H1 (cell line): Measurements from ENCODE around the gene TMCC1. TPM values are rescaled to one million over a fixed set of nuclear protein-coding genes. Genes with fewer than 3 reads are reported as not detected.

Experiments used
- CTCF ChIA-PET: fragments of 300-600 bp; sonication (Branson Sonifier 250); formaldehyde crosslinking; loops from one replicate; lab custom pipeline; 2021; ENCODE audit not compliant: partially characterized antibody; lab: Charles Lee
- POLR2A ChIA-PET: fragments of 300-600 bp; sonication (Branson Sonifier 250); formaldehyde crosslinking; loops from one replicate; lab custom pipeline; 2021; ENCODE audit warnings: inconsistent platforms; ENCODE audit not compliant: partially characterized antibody; lab: Charles Lee
- DNase-seq, 2 experiments: peaks; one replicate each; pipeline versions ENCODE4 v3.0.0 to v3.0.0-alpha.2; 2010 to 2022; ENCODE audit warnings: low spot score in 2 of 2, low read depth in 1 of 2, mixed read lengths in 1 of 2
- FAIRE-seq: peaks from 2 replicates; lab custom pipeline; 2011; peaks lifted over from hg19 to GRCh38; lab: Jason Lieb, UNC
- H2AFZ ChIP-seq: 2 replicates; pipeline ENCODE4 v1.8.1; 2012; ENCODE audit warnings: low read length, inconsistent platforms
- H2AK5ac ChIP-seq: 2 replicates; pipeline ENCODE4 v1.6.1; 2013; ENCODE audit warnings: low read depth, low read length
- H2BK120ac ChIP-seq: replicated peaks from 2 replicates; pipeline ENCODE3; 2013; ENCODE audit warnings: low read depth, low read length, inconsistent platforms
- H2BK12ac ChIP-seq: 2 replicates; pipeline ENCODE4 v1.6.1; 2013; ENCODE audit warnings: low read depth, low read length
- H2BK15ac ChIP-seq: 2 replicates; pipeline ENCODE4 v1.6.1; 2013; ENCODE audit warnings: low read length
- H2BK20ac ChIP-seq: 2 replicates; pipeline ENCODE4 v1.6.1; 2013; ENCODE audit warnings: low read length
- H2BK5ac ChIP-seq: 2 replicates; pipeline ENCODE4 v1.6.1; 2013; ENCODE audit warnings: low read depth, low read length
- H3K14ac ChIP-seq: 2 replicates; pipeline ENCODE4 v1.6.1; 2013; ENCODE audit warnings: inconsistent platforms; ENCODE audit not compliant: insufficient read length
- H3K18ac ChIP-seq: 2 replicates; pipeline ENCODE4 v1.6.1; 2013; ENCODE audit warnings: low read length; ENCODE audit errors: extremely low read depth
- H3K23ac ChIP-seq: 2 replicates; pipeline ENCODE4 v1.6.1; 2013; ENCODE audit warnings: inconsistent platforms; ENCODE audit not compliant: insufficient read length
- H3K23me2 ChIP-seq: 2 replicates; pipeline ENCODE4 v1.6.1; 2013; ENCODE audit warnings: low read depth, low read length
- H3K27ac ChIP-seq: 2 replicates; pipeline ENCODE4 v1.6.1; 2011; ENCODE audit warnings: low read depth, low read length, inconsistent platforms
- H3K27me3 ChIP-seq, 4 experiments: replicated peaks in 1 of 4; 1 replicate in 1 of 4; 2 replicates in 3 of 4; pipeline versions ENCODE4 v1.6.1 to v1.8.1; 2011 to 2013; ENCODE audit warnings: low read length in 3 of 4, mild to moderate bottlenecking in 3 of 4, inconsistent platforms in 2 of 4, mixed read lengths in 2 of 4, moderate library complexity in 1 of 4; ENCODE audit not compliant: control insufficient read depth in 3 of 4, insufficient read depth in 3 of 4; ENCODE audit errors: extremely low read depth in 1 of 4
- H3K36me3 ChIP-seq, 4 experiments: 2 replicates each; pipeline versions ENCODE4 v1.6.1 to v1.8.1; 2011 to 2013; ENCODE audit warnings: mild to moderate bottlenecking in 4 of 4, low read length in 3 of 4, moderate library complexity in 2 of 4, control low read depth in 1 of 4, inconsistent platforms in 1 of 4; ENCODE audit not compliant: insufficient read depth in 4 of 4, control insufficient read depth in 2 of 4
- H3K4ac ChIP-seq: replicated peaks from 2 replicates; pipeline ENCODE3; 2013; ENCODE audit warnings: low read length, low read depth, mixed read lengths, inconsistent platforms; ENCODE audit not compliant: insufficient read length
- H3K4me1 ChIP-seq, 4 experiments: replicated peaks in 1 of 4; 1 replicate in 1 of 4; 2 replicates in 3 of 4; pipeline versions ENCODE4 v1.6.1 to v1.8.1; 2011 to 2013; ENCODE audit warnings: low read length in 3 of 4, inconsistent platforms in 2 of 4, mixed read lengths in 1 of 4; ENCODE audit not compliant: insufficient read depth in 4 of 4, control insufficient read depth in 3 of 4
- H3K4me2 ChIP-seq, 2 experiments: 2 replicates each; pipeline versions ENCODE4 v1.6.1 to v1.8.1; 2011 to 2013; ENCODE audit warnings: low read depth in 2 of 2, low read length in 2 of 2, control low read depth in 1 of 2, inconsistent platforms in 1 of 2, mild to moderate bottlenecking in 1 of 2; ENCODE audit not compliant: insufficient read depth in 1 of 2
- H3K4me3 ChIP-seq, 4 experiments: fragments of 200-600, 300-600 bp in 1 of 4; sonication (generic), shearing (Covaris generic), sonication (Bioruptor Twin) in 1 of 4; 2 replicates each; pipeline versions ENCODE4 v1.5.1 to v1.8.1; 2011 to 2016; ENCODE audit warnings: low read length in 4 of 4, low read depth in 3 of 4, control low read depth in 2 of 4, inconsistent platforms in 2 of 4, mild to moderate bottlenecking in 2 of 4, mixed read lengths in 1 of 4, moderate library complexity in 1 of 4; ENCODE audit not compliant: insufficient read depth in 2 of 4; ENCODE audit errors: extremely low read depth in 1 of 4
- H3K56ac ChIP-seq: replicated peaks from 2 replicates; pipeline ENCODE3; 2013; ENCODE audit warnings: low read depth, mild to moderate bottlenecking, mixed read lengths, low read length, inconsistent platforms; ENCODE audit not compliant: insufficient read length
- H3K79me1 ChIP-seq: 2 replicates; pipeline ENCODE4 v1.6.1; 2013; ENCODE audit warnings: low read depth, low read length, control low read depth
- H3K79me2 ChIP-seq, 2 experiments: 2 replicates each; pipeline versions ENCODE4 v1.6.1 to v1.8.1; 2012 to 2013; ENCODE audit warnings: low read length in 2 of 2, mild to moderate bottlenecking in 2 of 2, inconsistent platforms in 1 of 2; ENCODE audit not compliant: insufficient read depth in 2 of 2, control insufficient read depth in 1 of 2
- H3K9ac ChIP-seq, 4 experiments: replicated peaks in 1 of 4; 1 replicate in 1 of 4; 2 replicates in 3 of 4; pipeline versions ENCODE4 v1.6.1 to v1.8.1; 2011 to 2013; ENCODE audit warnings: low read depth in 3 of 4, low read length in 3 of 4, control low read depth in 2 of 4, mild to moderate bottlenecking in 2 of 4, moderate library complexity in 2 of 4, inconsistent platforms in 1 of 4; ENCODE audit errors: extremely low read depth in 1 of 4
- H3K9me3 ChIP-seq, 2 experiments: 2 replicates each; pipeline versions ENCODE4 v1.6.1 to v1.8.1; 2012 to 2013; ENCODE audit warnings: mild to moderate bottlenecking in 2 of 2, moderate library complexity in 2 of 2, control low read depth in 1 of 2, inconsistent platforms in 1 of 2, low read depth in 1 of 2, low read length in 1 of 2, mixed read lengths in 1 of 2; ENCODE audit not compliant: insufficient read depth in 2 of 2
- H4K20me1 ChIP-seq, 2 experiments: replicated peaks in 1 of 2; 2 replicates each; pipeline versions ENCODE3 to v1.8.1; 2011 to 2013; ENCODE audit warnings: inconsistent platforms in 2 of 2, low read length in 2 of 2, mild to moderate bottlenecking in 1 of 2; ENCODE audit not compliant: insufficient read depth in 2 of 2, control insufficient read depth in 1 of 2
- H4K5ac ChIP-seq: 2 replicates; pipeline ENCODE4 v1.6.1; 2013; ENCODE audit warnings: low read length, low read depth, mixed read lengths, inconsistent platforms; ENCODE audit not compliant: insufficient read length
- H4K8ac ChIP-seq: 2 replicates; pipeline ENCODE4 v1.8.0; 2013; ENCODE audit warnings: mild to moderate bottlenecking, moderate library complexity, low read length, inconsistent platforms; ENCODE audit not compliant: insufficient read depth; ENCODE audit errors: extremely low read depth
- H4K91ac ChIP-seq: replicated peaks from 2 replicates; pipeline ENCODE3; 2013; ENCODE audit warnings: low read length, mixed read lengths, inconsistent platforms; ENCODE audit not compliant: insufficient read length
- CREB1 ChIP-seq: IDR thresholded peaks from 2 replicates; pipeline ENCODE4 v1.6.1; 2012; ENCODE audit warnings: inconsistent platforms
- GABPA ChIP-seq: IDR thresholded peaks from 2 replicates; pipeline ENCODE4 v1.6.1; 2011; ENCODE audit warnings: mild to moderate bottlenecking, low read length, moderate library complexity, borderline replicate concordance; ENCODE audit not compliant: insufficient read depth
- POLR2AphosphoS5 ChIP-seq: IDR thresholded peaks from 2 replicates; pipeline ENCODE4 v1.6.1; 2011; ENCODE audit warnings: low read depth, low read length
- RNF2 ChIP-seq: fragments of 200-900, 300-1000 bp; sonication (generic); IDR thresholded peaks from 2 replicates; pipeline ENCODE4 v1.7.1; 2016; ENCODE audit warnings: borderline replicate concordance, low read depth, mild to moderate bottlenecking, antibody characterized with exemption, low read length; ENCODE audit not compliant: poor library complexity, severe bottlenecking; ENCODE audit errors: missing control alignments
- RXRA ChIP-seq: IDR thresholded peaks from 2 replicates; pipeline ENCODE4 v1.6.1; 2011; ENCODE audit warnings: low read depth, mild to moderate bottlenecking, low read length, moderate library complexity; ENCODE audit not compliant: insufficient read depth
- SP1 ChIP-seq: IDR thresholded peaks from 2 replicates; pipeline ENCODE4 v1.6.1; 2011; ENCODE audit warnings: low read depth, low read length
- TAF7 ChIP-seq: optimal IDR thresholded peaks from 2 replicates; pipeline ENCODE3; 2011; ENCODE audit warnings: low read depth, mild to moderate bottlenecking, inconsistent platforms, low read length, moderate library complexity, borderline replicate concordance
- TBP ChIP-seq: IDR thresholded peaks from 2 replicates; pipeline ENCODE4 v1.6.1; 2011; ENCODE audit warnings: low read depth, low read length, improper control_type of control experiment
- WGBS, 2 experiments: shearing (Covaris generic) in 1 of 2; methylation state at CpG; one replicate each; pipeline versions ENCODE4 v1.1.6 to v1.1.7; 2013 to 2015; ENCODE audit warnings: low lambda C conversion rate in 2 of 2, mixed read lengths in 2 of 2, inconsistent platforms in 1 of 2, low coverage in 1 of 2, missing lambda C conversion rate in 1 of 2; ENCODE audit not compliant: insufficient replicate concordance in 2 of 2, insufficient coverage in 1 of 2, insufficient read length in 1 of 2; ENCODE audit errors: extremely low coverage in 1 of 2, missing lambda C conversion rate in 1 of 2; 5-methylcytosine and 5-hydroxymethylcytosine counted together
- polyA plus RNA-seq, 7 experiments: library from polyadenylated mRNA; depleted of rRNA in 3 of 7; stranded (reverse) in 5 of 7; unstranded in 2 of 7; fragments of >200 nt in 5 of 7; fragments of 200-250 nt in 2 of 7; gene quantifications; 1 replicate in 5 of 7; 2 replicates in 1 of 7; 4 replicates in 1 of 7; pipeline versions ENCODE4 v1.2.1 to v1.2.3, GENCODE V29; 2011 to 2013; ENCODE audit warnings: missing spikeins in 2 of 7, mixed read lengths in 2 of 7
- total RNA-seq: library from RNA; stranded (reverse); fragmentation: NEBNext Ultra II Directional; extraction: Animal tissue kit (Norgen Biotek cat#: 25700); gene quantifications from 2 replicates; pipeline ENCODE4 v1.2.1, GENCODE V29; 2021
- TF ChIP-seq, protein P1 (sequence below): IDR thresholded peaks from 2 replicates; pipeline ENCODE4 v1.6.1; 2012; ENCODE audit warnings: inconsistent platforms

Gene TMCC1
- total and polyA plus RNA-seq, 2 of the 8 experiments (the other 6 are each of a cell fraction or from before 2014, with no cell fraction given), result 10.4 to 27.1 TPM

GRCh38 chr3:129613367-129613740 is 280.2 kb downstream of the TMCC1 start:
- no peak for FAIRE-seq
- H2BK5ac ChIP-seq, result no peak overlapping the region
- ChIA-PET POLR2A (interaction anchor here (1.4 to 1.6 kb wide), 2 partner anchors 14 to 21 kb away, joined by 3 to 4 read pairs; no protein-coding TSS in a partner anchor), CTCF (interaction anchor here (1.1 to 2.1 kb wide), 3 partner anchors 12 to 230 kb away, joined by 4 read pairs; no protein-coding TSS in a partner anchor)
- no peak overlapping the region for H2BK15ac ChIP-seq
- H2BK12ac ChIP-seq, result 0 out of 2 replicates have a peak overlapping the region, but pooled peaks have one; percentile 98
- H3K36me3 ChIP-seq, result no peaks in the 10 kb centered on the region
- no peaks in the 10 kb centered on the region; the same call in 1 of the 2 replicates for H3K23me2 ChIP-seq
- no peak for DNase-seq
- H3K27me3 ChIP-seq, result no peaks in the 10 kb centered on the region
- H3K4me3 ChIP-seq, result no peak overlapping the region
- no peak for TF ChIP-seq TBP
- TF ChIP-seq GABPA, result no peak
- no peak for TF ChIP-seq TAF7
- no peak for TF ChIP-seq CREB1
- TF ChIP-seq, protein P1, sequence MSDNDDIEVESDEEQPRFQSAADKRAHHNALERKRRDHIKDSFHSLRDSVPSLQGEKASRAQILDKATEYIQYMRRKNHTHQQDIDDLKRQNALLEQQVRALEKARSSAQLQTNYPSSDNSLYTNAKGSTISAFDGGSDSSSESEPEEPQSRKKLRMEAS, result no peak
- no peak for TF ChIP-seq SP1
- no peak for TF ChIP-seq POLR2AphosphoS5
- TF ChIP-seq RNF2, result no peak
- no peak for TF ChIP-seq RXRA
- no peak overlapping the region for H2BK20ac ChIP-seq
- no peaks in the 10 kb centered on the region for H4K20me1 ChIP-seq
- H3K79me2 ChIP-seq, result no peaks in the 10 kb centered on the region
- H2AFZ ChIP-seq, result no peak overlapping the region
- H3K9ac ChIP-seq, result no peak overlapping the region
- H2BK120ac ChIP-seq, result no peak overlapping the region
- no peak overlapping the region for H3K14ac ChIP-seq
- no peak overlapping the region for H3K56ac ChIP-seq
- H3K79me1 ChIP-seq, result no peaks in the 10 kb centered on the region
- H4K5ac ChIP-seq, result no peak overlapping the region
- H3K4me2 ChIP-seq, result no peak overlapping the region
- H3K4ac ChIP-seq, result peak overlapping the region; percentile 66
- H3K18ac ChIP-seq, result no peak overlapping the region
- H4K91ac ChIP-seq, result peak overlapping the region; percentile 63
- no peak overlapping the region for H3K27ac ChIP-seq
- H3K4me1 ChIP-seq, result peaks cover 0 to 13% (median 11%) of the 10 kb centered on the region in 4 experiments; a peak in 5 of 7 replicates
- H4K8ac ChIP-seq, result no peak overlapping the region
- no peaks in the 10 kb centered on the region for H3K9me3 ChIP-seq
- H2AK5ac ChIP-seq, result peak overlapping the region; percentile 99; the same call in 1 of the 2 replicates
- no peak overlapping the region for H3K23ac ChIP-seq
- 91% methylated on average over 3 of the region's 3 CpGs; no CpG with 5 or more reads in 1 of the 2 experiments for WGBS, 2 experiments
